ENCODE results near the gene GRID2IP.
A peak's percentile ranks its signal among the peaks of the same experiment; 100 is the strongest.
"Not testable (repeated sequence)": the region's sequence is repeated elsewhere in the genome, so short reads cannot be mapped to it uniquely, and the experiment has no call there.

Gene GRID2IP

DNA sequence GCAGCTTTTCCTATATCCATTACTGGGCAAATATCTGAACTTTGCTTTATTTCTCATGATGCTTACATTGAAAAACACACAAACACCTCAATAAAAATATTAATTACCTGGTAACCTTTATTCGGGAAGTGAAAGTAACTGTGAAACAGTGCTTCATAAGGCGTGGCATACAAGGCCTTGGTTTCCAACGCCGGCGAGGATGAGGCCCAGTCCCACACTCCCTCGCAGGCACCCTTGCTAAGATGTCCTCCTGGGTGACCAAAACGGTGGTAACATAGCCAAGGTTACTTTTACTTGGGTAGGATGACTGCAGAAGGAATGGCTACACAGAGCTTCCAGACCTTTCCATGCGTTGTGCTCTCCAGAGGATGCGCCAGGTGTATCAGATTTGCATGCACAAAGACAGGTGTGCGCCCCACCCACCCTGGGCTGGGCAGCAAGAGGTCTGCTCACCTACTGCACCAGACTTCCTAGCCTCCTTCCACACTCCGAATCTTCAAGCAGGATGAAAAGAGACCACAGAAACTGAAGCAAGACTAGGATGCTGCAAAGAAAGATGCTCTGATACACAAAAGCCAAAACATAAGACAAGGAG is 90.2 kb downstream of the GRID2IP start:
- no peak for DNase-seq (ENCODE audit: low read depth in 2 of 2)
- no peak for TF ChIP-seq CTCF (IDR thresholded peaks at IDR 0.05; ENCODE audit: low read depth, low read length)
- H3K4me3 ChIP-seq (replicated peaks in 1 of 2; ENCODE audit: low read depth in 2 of 2, low read length in 2 of 2): no peak overlapping the region

DNA sequence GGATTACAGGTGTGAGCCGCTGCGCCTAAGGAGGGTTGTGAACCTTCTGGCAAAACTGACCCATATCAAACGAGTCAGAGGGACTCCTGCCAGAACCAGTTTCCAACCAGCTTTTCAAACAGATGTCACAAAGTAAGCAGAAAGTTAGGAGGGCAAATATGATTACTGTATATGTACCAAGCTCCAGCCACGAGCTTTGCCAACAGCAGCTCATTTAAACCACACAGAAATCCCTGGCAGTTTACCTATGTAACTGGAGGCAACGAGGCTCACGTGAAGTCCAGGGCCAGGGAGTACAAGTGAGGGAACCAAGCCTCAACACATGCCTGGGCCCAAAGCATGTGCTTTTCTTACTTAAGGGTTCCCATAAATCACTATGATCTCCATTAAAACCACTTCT is 91.0 kb downstream of the GRID2IP start:
- TF ChIP-seq CTCF (IDR thresholded peaks at IDR 0.05; ENCODE audit: low read depth, low read length): no peak
- no peak for DNase-seq (ENCODE audit: low read depth in 2 of 2)
- no peak overlapping the region for H3K4me3 ChIP-seq (replicated peaks in 1 of 2; ENCODE audit: low read depth in 2 of 2, low read length in 2 of 2)

DNA sequence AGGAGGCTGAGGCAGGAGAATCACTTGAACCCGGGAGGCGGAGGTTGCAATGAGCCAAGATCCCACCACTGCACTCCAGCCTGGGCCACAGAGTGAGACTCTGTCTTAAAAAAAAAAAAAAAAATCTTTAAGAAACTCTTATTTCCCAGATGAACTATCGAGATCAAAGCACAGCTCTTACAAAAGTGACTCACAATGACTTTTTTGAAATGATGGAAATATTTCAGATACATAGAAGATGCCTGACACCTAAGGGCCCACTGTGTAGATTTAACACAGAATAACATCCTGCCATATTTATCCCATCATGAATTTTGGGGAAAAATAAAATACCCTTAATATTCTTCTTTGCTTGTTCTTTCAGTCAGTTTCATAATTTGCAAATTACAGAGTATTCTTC is 92.6 kb downstream of the GRID2IP start:
- DNase-seq (ENCODE audit: low read depth in 2 of 2); H3K4me3 ChIP-seq (replicated peaks in 1 of 2; ENCODE audit: low read depth in 2 of 2, low read length in 2 of 2): not testable (repeated sequence)

DNA sequence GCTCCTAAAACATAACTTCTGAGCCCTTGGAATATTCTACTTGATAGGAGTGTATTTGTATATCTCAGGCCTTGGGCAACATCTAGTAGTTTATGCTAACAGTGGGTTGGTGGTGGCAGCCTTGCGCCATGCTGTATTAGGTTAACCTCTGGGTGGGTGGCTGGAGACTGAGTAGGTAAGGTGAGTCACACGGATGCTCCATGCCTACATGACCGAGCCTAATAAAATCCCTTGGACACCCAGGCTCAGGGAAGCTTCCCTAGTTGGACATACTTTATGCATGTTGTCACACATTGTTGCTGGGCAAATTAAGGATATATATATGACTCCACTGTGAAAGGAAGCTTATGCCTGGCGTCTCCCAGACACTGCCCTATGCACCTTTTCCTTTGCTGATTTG is 97.5 kb downstream of the GRID2IP start:
- TF ChIP-seq CTCF (IDR thresholded peaks at IDR 0.05; ENCODE audit: low read depth, low read length): no peak

DNA sequence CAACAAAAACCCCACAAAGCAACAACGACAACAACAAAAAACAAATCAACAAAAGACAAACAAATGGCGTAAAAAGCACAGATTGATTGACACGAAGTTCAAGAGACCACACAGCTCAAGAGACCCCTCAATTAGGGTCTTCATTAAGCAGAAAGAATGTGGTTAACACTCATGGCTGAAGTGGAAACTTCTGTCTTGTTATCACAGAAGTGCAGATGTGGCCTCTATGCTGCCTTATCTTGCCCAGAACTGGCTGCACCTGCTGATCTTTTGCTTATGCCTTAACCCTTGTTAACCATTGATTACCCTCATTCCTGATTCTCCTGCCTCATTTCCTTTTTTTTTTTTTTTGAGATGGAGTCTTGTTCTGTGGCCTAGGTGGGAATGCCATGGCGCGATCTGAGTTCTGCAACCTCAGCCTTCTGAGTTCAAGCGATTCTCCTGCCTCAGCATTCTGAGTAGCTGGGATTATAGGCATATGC is 100.0 kb downstream of the GRID2IP start:
- TF ChIP-seq CTCF (IDR thresholded peaks at IDR 0.05; ENCODE audit: low read depth, low read length): no peak
- DNase-seq (ENCODE audit: low read depth in 2 of 2): no peak
- no peak overlapping the region for H3K4me3 ChIP-seq (replicated peaks in 1 of 2; ENCODE audit: low read depth in 2 of 2, low read length in 2 of 2)

More for the DNA sequence above, 97.5 kb downstream of the GRID2IP start:
- no peak overlapping the region for H3K4me3 ChIP-seq (replicated peaks in 1 of 2; ENCODE audit: low read depth in 2 of 2, low read length in 2 of 2)
- DNase-seq (ENCODE audit: low read depth in 2 of 2): peak; percentile 36 to 84

- DNase-seq (ENCODE audit: low read depth in 2 of 2): peak in 1 of 2 donors; percentile 38
- not testable (repeated sequence) for H3K4me3 ChIP-seq (replicated peaks in 1 of 2; ENCODE audit: low read depth in 2 of 2, low read length in 2 of 2)
Observed at GRCh38 chr7:6450591-6450990, 100.7 kb downstream of the GRID2IP start.

GRCh38 chr7:6449884-6450283 is 101.4 kb downstream of the GRID2IP start:
- H3K4me3 ChIP-seq (replicated peaks in 1 of 2; ENCODE audit: low read depth in 2 of 2, low read length in 2 of 2): not testable (repeated sequence)
- DNase-seq (ENCODE audit: low read depth in 2 of 2): peak; percentile 62 to 63

DNA sequence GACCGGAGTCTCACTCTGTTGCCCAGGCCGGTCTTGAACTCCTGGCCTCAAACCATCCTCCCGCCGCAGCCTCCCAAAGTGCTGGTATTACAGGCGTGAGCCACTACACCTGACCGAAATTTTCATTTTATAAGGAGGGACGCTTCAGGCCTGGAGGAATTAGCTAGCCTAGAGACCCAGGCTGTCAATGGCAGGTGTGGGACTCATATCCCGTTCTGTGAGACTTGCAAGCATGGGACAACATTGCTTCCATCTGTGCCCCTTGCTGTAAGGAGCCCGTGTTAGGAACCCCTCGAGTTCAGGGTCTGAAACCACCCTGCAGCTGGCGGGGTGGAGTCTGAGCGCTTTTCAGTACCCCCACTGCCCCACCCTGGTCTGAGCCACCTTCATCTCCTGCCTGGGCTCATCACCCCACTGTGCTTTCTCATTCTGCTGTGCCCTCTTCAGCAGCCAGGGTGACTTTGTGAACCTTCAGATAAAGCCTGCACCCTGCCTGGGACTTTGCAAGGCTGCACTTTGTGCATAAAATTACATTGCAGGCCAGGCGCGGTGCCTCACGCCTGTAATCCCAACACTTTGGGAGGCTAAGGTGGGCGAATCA is 102.2 kb downstream of the GRID2IP start:
- no peak for TF ChIP-seq CTCF (IDR thresholded peaks at IDR 0.05; ENCODE audit: low read depth, low read length)
- no peak overlapping the region for H3K4me3 ChIP-seq (replicated peaks in 1 of 2; ENCODE audit: low read depth in 2 of 2, low read length in 2 of 2)
- DNase-seq (ENCODE audit: low read depth in 2 of 2): no peak

Data from cardiac fibroblast (primary cell).